Hepatocyte (in vitro differentiated cells): ENCODE results near the gene HTR4. TPM values are rescaled to one million over a fixed set of nuclear protein-coding genes. Genes with fewer than 3 reads are reported as not detected.

Experiments used
- DNase-seq: peaks from one replicate; pipeline ENCODE4 v3.0.0-alpha.2; 2016; ENCODE audit warnings: low spot score
- H2AFZ ChIP-seq: fragments of 200-600 bp; sonication (generic); 2 replicates; pipeline ENCODE4 v1.6.0; 2016; ENCODE audit warnings: antibody characterized with exemption, mild to moderate bottlenecking
- H3K27ac ChIP-seq: fragments of 200-600 bp; sonication (generic); 2 replicates; pipeline ENCODE4 v1.5.1; 2016; ENCODE audit warnings: mild to moderate bottlenecking
- H3K27me3 ChIP-seq: fragments of 200-600 bp; sonication (generic); 2 replicates; pipeline ENCODE4 v1.6.1; 2016
- H3K36me3 ChIP-seq: fragments of 200-600 bp; sonication (generic); replicated peaks from 2 replicates; pipeline ENCODE4 v1.5.1; 2016; ENCODE audit warnings: low read depth; ENCODE audit not compliant: insufficient read depth
- H3K4me1 ChIP-seq: fragments of 200-600 bp; sonication (generic); 2 replicates; pipeline ENCODE4 v1.5.1; 2016; ENCODE audit warnings: mild to moderate bottlenecking, moderate library complexity; ENCODE audit not compliant: insufficient read depth
- H3K4me2 ChIP-seq: fragments of 200-600 bp; sonication (generic); 2 replicates; pipeline ENCODE4 v1.6.0; 2016
- H3K4me3 ChIP-seq: fragments of 200-600 bp; sonication (generic); 2 replicates; pipeline ENCODE4 v1.5.1; 2016; ENCODE audit warnings: mild to moderate bottlenecking
- H3K79me2 ChIP-seq: fragments of 200-600 bp; sonication (generic); 2 replicates; pipeline ENCODE4 v1.6.0; 2017; ENCODE audit warnings: mild to moderate bottlenecking
- H3K9me2 ChIP-seq: fragments of 200-600 bp; sonication (generic); replicated peaks from 2 replicates; pipeline ENCODE4 v1.6.0; 2017; ENCODE audit warnings: mild to moderate bottlenecking; ENCODE audit not compliant: insufficient read depth
- H3K9me3 ChIP-seq: fragments of 200-600 bp; sonication (generic); 2 replicates; pipeline ENCODE4 v1.5.1; 2016; ENCODE audit warnings: low read depth, mild to moderate bottlenecking
- H4K20me1 ChIP-seq: fragments of 200-600 bp; sonication (generic); 2 replicates; pipeline ENCODE4 v1.6.0; 2016; ENCODE audit warnings: mild to moderate bottlenecking; ENCODE audit not compliant: insufficient read depth, poor library complexity, severe bottlenecking
- CTCF ChIP-seq: fragments of 200-600 bp; sonication (generic); IDR thresholded peaks from 2 replicates; pipeline ENCODE4 v1.5.1; 2016; ENCODE audit warnings: antibody characterized with exemption, mild to moderate bottlenecking; ENCODE audit not compliant: poor library complexity
- EZH2 ChIP-seq: fragments of 200-600 bp; sonication (generic); IDR thresholded peaks from 2 replicates; pipeline ENCODE4 v1.6.1; 2016; ENCODE audit warnings: antibody characterized with exemption, mild to moderate bottlenecking, borderline replicate concordance
- EZH2phosphoT487 ChIP-seq: fragments of 200-600 bp; sonication (generic); IDR thresholded peaks from one replicate; pipeline ENCODE4 v1.6.1; 2018; ENCODE audit warnings: antibody characterized with exemption, mild to moderate bottlenecking, low read depth, moderate library complexity; ENCODE audit not compliant: unreplicated experiment, severe bottlenecking
- WGBS: methylation state at CpG from one replicate; pipeline ENCODE4 v1.1.6; 2016; ENCODE audit warnings: low lambda C conversion rate; ENCODE audit errors: missing lambda C conversion rate; 5-methylcytosine and 5-hydroxymethylcytosine counted together
- polyA plus RNA-seq: library from polyadenylated mRNA; unstranded; fragments of >200 nt; fragmentation: Nextera tagmentation; extraction: Ambion mirVana; gene quantifications from 2 replicates; pipeline ENCODE4 v1.2.1, GENCODE V29; 2016
- total RNA-seq: library from RNA; depleted of rRNA; stranded (reverse); fragments of >200 nt; gene quantifications from 2 replicates; pipeline ENCODE4 v1.2.3, GENCODE V29; 2014

HTR4 gene
- total and polyA plus RNA-seq, 2 experiments from 2014 or later = 0.29 to 2.3 TPM

- DNase-seq = no peak
- Histone ChIP-seq H2AFZ (no peak overlapping the region), H3K4me2 (no peak overlapping the region), H4K20me1 (no peaks in the 10 kb centered on the region), H3K9me3 (no peaks in the 10 kb centered on the region), H3K27me3 (no peaks in the 10 kb centered on the region), H3K4me1 (no peaks in the 10 kb centered on the region), H3K36me3 (no peaks in the 10 kb centered on the region), H3K4me3 (no peak overlapping the region), H3K27ac (no peak overlapping the region), H3K79me2 (no peaks in the 10 kb centered on the region), H3K9me2 (no peaks in the 10 kb centered on the region)
- WGBS = 93% methylated on average over 2 of the region's 2 CpGs
- TF ChIP-seq CTCF (no peak), EZH2 (no peak), EZH2phosphoT487 (no peak)
These were observed 99.7 kb downstream of the HTR4 start for GRCh38 chr5:148554621-148555020.

- DNase-seq = no peak
- H3K27me3 ChIP-seq = no peaks in the 10 kb centered on the region
- H3K36me3 ChIP-seq = no peaks in the 10 kb centered on the region
- no peaks in the 10 kb centered on the region for H3K4me1 ChIP-seq
- no peaks in the 10 kb centered on the region for H3K79me2 ChIP-seq
- no peak overlapping the region for H3K27ac ChIP-seq
- H3K4me3 ChIP-seq = no peak overlapping the region
- no peaks in the 10 kb centered on the region for H3K9me3 ChIP-seq
- no peaks in the 10 kb centered on the region for H4K20me1 ChIP-seq
- WGBS = 82% methylated on average over 2 of the region's 2 CpGs
- H2AFZ ChIP-seq = no peak overlapping the region
- TF ChIP-seq EZH2phosphoT487 = no peak
- no peak for TF ChIP-seq EZH2
- TF ChIP-seq CTCF = no peak
- H3K4me2 ChIP-seq = no peak overlapping the region
- no peaks in the 10 kb centered on the region for H3K9me2 ChIP-seq
These were observed 110.6 kb downstream of the HTR4 start for GRCh38 chr5:148543727-148544126.

GRCh38 chr5:148542812-148543211, 111.5 kb downstream of the HTR4 start:
- Histone ChIP-seq H3K9me3 (no peaks in the 10 kb centered on the region), H3K4me3 (no peak overlapping the region), H2AFZ (no peak overlapping the region), H3K36me3 (no peaks in the 10 kb centered on the region), H3K27me3 (no peaks in the 10 kb centered on the region), H4K20me1 (no peaks in the 10 kb centered on the region), H3K4me2 (no peak overlapping the region), H3K79me2 (no peaks in the 10 kb centered on the region), H3K9me2 (no peaks in the 10 kb centered on the region), H3K27ac (no peak overlapping the region), H3K4me1 (no peaks in the 10 kb centered on the region)
- WGBS = 67% methylated on average over 1 of the region's 1 CpG
- no peak for DNase-seq
- TF ChIP-seq EZH2 = no peak
- no peak for TF ChIP-seq CTCF
- TF ChIP-seq EZH2phosphoT487 = no peak
